Measurements from ENCODE around the gene PPT2. TPM values are rescaled to one million over a fixed set of nuclear protein-coding genes. Genes with fewer than 3 reads are reported as not detected.
A peak's percentile ranks its signal among the peaks of the same experiment; 100 is the strongest.

The PPT2 gene, protein sequence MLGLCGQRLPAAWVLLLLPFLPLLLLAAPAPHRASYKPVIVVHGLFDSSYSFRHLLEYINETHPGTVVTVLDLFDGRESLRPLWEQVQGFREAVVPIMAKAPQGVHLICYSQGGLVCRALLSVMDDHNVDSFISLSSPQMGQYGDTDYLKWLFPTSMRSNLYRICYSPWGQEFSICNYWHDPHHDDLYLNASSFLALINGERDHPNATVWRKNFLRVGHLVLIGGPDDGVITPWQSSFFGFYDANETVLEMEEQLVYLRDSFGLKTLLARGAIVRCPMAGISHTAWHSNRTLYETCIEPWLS
- total RNA-seq = 100 to 1,000 TPM in 1 of 4 donors, 10 to 100 TPM in 3; 42.8 to 183 (median 72.2) TPM

DNA sequence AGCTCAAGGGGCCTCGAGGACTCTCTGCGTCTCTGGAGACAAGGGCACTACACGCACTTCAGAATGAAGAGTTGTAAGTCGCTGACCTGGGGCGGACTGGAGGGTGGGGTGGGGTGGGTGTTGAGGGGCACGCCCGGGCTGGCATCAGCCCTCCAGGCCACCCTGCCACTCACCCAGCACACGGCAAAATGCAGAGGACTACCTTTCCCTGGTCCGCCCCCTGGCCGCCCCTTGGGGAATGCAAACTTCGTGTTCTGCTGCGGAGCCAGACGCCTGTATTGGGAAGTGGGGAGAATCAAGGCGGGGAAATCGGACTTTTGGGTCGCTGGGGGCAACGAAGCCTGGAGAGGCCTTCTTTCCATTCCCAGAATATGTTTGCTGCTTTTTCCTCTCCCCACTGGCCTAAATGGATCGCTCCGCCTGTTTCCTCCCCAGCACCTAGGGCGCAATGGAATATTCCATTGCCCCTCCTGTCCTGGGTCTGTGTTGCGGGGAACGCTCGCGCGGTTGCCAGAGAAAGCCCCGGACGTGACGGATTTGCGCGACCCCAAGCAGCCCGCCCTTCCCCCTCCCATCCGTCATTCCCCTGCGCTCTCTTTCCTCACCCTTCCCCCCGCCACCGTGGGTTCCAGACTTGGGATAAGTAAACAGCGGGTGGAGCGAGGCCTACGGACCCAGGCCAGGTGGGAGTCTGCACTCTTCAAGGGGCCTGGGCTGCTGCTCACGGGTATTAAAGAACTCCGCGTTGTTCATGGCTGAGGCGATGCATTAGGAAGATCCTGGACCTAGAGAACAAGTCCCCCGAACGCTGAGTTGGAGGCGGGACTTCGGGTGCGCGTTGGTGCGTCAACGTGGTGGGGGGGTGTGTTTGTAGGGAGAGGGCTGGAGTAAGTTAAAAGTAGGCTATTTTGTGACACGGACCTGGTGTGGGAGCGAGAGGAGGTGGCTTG, at the start of gene PPT2:
PPT2 (plus strand) TSS at position 578 of the 950 bp plus-strand sequence. CDS start 454 bp downstream, outside the sequence.
- Histone ChIP-seq H3K4me1 (peaks cover 46% of the 10 kb centered on the region), H3K27ac (peak within 1 kb of the TSS; percentile 88), H3K9me3 (no peaks in the 10 kb centered on the region), H3K4me3 (peak within 1 kb of the TSS; percentile 76), H3K27me3 (no peaks in the 10 kb centered on the region), H3K36me3 (peaks cover 29% of the 10 kb centered on the region)
- peak; percentile 95 to 96 for DNase-seq (ENCODE audit: low spot score in 2 of 2)
- no peak for TF ChIP-seq CTCF (IDR thresholded peaks at IDR 0.05)
- peak in 1 of 3 donors; percentile 74 for TF ChIP-seq POLR2AphosphoS5 (IDR thresholded peaks at IDR 0.05)
- peak in 1 of 2 donors; percentile 24 for TF ChIP-seq POLR2A (IDR thresholded peaks at IDR 0.05)
- TF ChIP-seq EP300 (IDR thresholded peaks at IDR 0.05) = no peak
- under 1% methylated on average over 32 of the region's 52 CpGs for WGBS

DNA sequence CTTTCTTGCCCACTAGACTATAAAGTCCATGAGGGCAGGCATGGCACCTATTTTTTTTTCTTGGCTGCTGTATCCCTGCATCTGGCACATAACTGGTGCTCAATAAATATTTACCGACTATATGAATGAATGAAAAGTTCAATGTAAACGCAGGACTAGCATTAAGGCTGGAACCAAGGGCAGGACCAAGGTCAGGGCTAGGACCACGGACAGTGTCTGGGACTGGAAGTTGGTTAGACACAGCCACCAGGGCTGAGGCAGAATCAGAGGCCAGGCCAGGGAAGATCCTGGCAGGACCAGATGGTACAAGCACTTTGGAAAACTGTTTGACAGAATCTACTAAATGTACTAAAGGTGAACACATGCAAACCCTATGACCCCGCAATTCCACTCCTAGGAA, 48.5 kb upstream of the PPT2 start:
- no peaks in the 10 kb centered on the region for H3K9me3 ChIP-seq
- WGBS = 88% methylated on average over 4 of the region's 4 CpGs
- TF ChIP-seq CTCF (IDR thresholded peaks at IDR 0.05) = no peak
- no peak for TF ChIP-seq POLR2AphosphoS5 (IDR thresholded peaks at IDR 0.05)
- no peak for TF ChIP-seq EP300 (IDR thresholded peaks at IDR 0.05)
- TF ChIP-seq POLR2A (IDR thresholded peaks at IDR 0.05) = no peak
- H3K36me3 ChIP-seq = no peaks in the 10 kb centered on the region
- DNase-seq (ENCODE audit: low spot score in 2 of 2) = no peak
- H3K4me3 ChIP-seq = no peak overlapping the region
- H3K4me1 ChIP-seq = peaks cover 46% of the 10 kb centered on the region
- H3K27ac ChIP-seq = no peak overlapping the region
- H3K27me3 ChIP-seq = no peaks in the 10 kb centered on the region

DNA sequence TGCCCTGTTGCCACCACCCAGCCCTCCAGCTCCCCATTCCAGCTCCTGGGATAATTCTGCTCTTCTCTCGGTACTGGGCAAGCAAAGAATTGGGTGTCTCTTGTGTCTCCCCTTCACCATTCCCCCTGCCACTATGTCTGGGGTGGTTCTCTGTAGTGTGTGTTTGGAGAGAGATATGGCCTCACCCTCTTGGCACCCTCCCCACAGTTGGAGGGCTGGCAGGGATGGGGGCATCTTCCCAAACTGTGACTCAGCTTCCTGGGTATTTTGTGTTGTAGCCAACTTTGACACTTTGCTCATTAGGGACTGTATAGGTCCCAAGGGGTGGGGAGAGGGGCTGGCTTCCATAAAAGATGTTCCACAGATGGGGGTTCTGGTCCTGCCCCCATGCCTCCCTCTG, 46.5 kb upstream of the PPT2 start:
- WGBS = 55% methylated on average over 1 of the region's 1 CpG
- H3K27ac ChIP-seq = peak overlapping the region; percentile 92
- no peak for TF ChIP-seq EP300 (IDR thresholded peaks at IDR 0.05)
- peak in 1 of 3 donors; percentile 37 for TF ChIP-seq POLR2AphosphoS5 (IDR thresholded peaks at IDR 0.05)
- no peak for TF ChIP-seq CTCF (IDR thresholded peaks at IDR 0.05)

DNA sequence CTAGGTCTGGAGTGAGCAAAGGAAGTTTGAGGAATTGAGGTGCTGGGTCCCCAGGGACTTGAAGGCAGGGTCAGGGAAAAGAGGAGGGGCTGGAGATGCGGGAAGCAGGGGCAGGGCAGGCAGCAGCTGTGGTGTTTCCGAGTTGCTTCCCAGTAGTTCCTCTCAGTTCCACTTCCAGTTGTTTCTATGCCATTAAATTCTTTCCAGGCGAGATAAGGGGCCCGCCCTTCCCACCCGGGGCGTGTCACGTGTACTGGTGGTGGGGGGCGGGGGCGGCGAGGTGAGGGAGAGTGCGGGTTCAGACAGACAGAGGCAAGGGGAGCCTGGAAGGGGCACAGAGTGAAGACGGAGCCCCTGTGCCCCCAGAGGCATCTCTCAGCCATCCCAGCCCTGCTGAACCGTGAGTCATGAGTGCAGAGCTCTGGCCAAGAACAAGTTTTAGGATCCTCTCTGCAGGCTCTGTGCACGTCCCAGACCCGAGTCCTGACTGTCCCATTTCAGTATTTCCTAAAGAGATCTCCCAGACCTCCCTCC, 45.8 kb upstream of the PPT2 start:
- Histone ChIP-seq H3K27me3 (no peaks in the 10 kb centered on the region), H3K9me3 (no peaks in the 10 kb centered on the region), H3K4me1 (peaks cover 63% of the 10 kb centered on the region), H3K27ac (peak overlapping the region; percentile 92), H3K4me3 (peak overlapping the region; percentile 45), H3K36me3 (no peaks in the 10 kb centered on the region)
- TF ChIP-seq CTCF (IDR thresholded peaks at IDR 0.05) = no peak
- peak in 1 of 2 donors; percentile 61 for TF ChIP-seq POLR2A (IDR thresholded peaks at IDR 0.05)
- TF ChIP-seq POLR2AphosphoS5 (IDR thresholded peaks at IDR 0.05) = peak in 1 of 3 donors; percentile 49
- peak in 1 of 2 donors; percentile 90 for DNase-seq (ENCODE audit: low spot score in 2 of 2)
- under 1% methylated on average over 11 of the region's 15 CpGs for WGBS

More for the DNA sequence above, 46.5 kb upstream of the PPT2 start:
- DNase-seq (ENCODE audit: low spot score in 2 of 2) = no peak
- Histone ChIP-seq H3K27me3 (no peaks in the 10 kb centered on the region), H3K9me3 (no peaks in the 10 kb centered on the region), H3K4me1 (peaks cover 58% of the 10 kb centered on the region), H3K36me3 (no peaks in the 10 kb centered on the region), H3K4me3 (peak overlapping the region; percentile 45)

Measured in suprapubic skin (tissue), 4 donors.